ENCODE results near the gene CORO6. TPM values are rescaled to one million over a fixed set of nuclear protein-coding genes. Genes with fewer than 3 reads are reported as not detected.

Gene CORO6
- total and polyA plus RNA-seq, 2 of the 13 experiments (the other 11 are each of a cell fraction or from before 2014, with no cell fraction given) = 0.42 to 0.82 TPM

- no peak for TF ChIP-seq PRPF4 (IDR thresholded peaks at IDR 0.05; ENCODE audit: low read depth, low read length, poor library complexity, severe bottlenecking)
- no peak for TF ChIP-seq ZNF543 (CRISPR knock-in tag; IDR thresholded peaks at IDR 0.05)
- no peak for TF ChIP-seq TCF7L2 (IDR thresholded peaks at IDR 0.05; ENCODE audit: low read depth, low read length)
- peak; percentile 26; the same call in 1 of the 2 replicates for TF ChIP-seq FOXA3 (CRISPR knock-in tag; IDR thresholded peaks at IDR 0.05)
- TF ChIP-seq NFKB2 (CRISPR knock-in tag; IDR thresholded peaks at IDR 0.05; ENCODE audit: borderline replicate concordance) = no peak
- TF ChIP-seq ZNF343 (CRISPR knock-in tag; IDR thresholded peaks at IDR 0.05) = peak; percentile 68; the same call in 1 of the 2 replicates
- no peak for TF ChIP-seq CBFB (CRISPR knock-in tag; IDR thresholded peaks at IDR 0.05)
- TF ChIP-seq SOX6 (IDR thresholded peaks at IDR 0.05) = no peak
- peak; percentile 81 for TF ChIP-seq SOX6 (CRISPR knock-in tag; IDR thresholded peaks at IDR 0.05)
- TF ChIP-seq RARG (CRISPR knock-in tag; IDR thresholded peaks at IDR 0.05; ENCODE audit: low read depth) = no peak
- no peak for TF ChIP-seq ZNF224 (CRISPR knock-in tag; IDR thresholded peaks at IDR 0.05)
- TF ChIP-seq MEIS2 (CRISPR knock-in tag; IDR thresholded peaks at IDR 0.05) = no peak
- peak; percentile 81; the same call in 1 of the 2 replicates for TF ChIP-seq KDM3A (CRISPR knock-in tag; IDR thresholded peaks at IDR 0.05; ENCODE audit: low read depth)
- TF ChIP-seq ZNF768 (CRISPR knock-in tag; IDR thresholded peaks at IDR 0.05) = peak; percentile 44; the same call in 1 of the 2 replicates
- peak in 1 of 2 experiments; percentile 84; a peak in 2 of 4 replicates for TF ChIP-seq KLF16 (CRISPR knock-in tag; IDR thresholded peaks at IDR 0.05)
- TF ChIP-seq SP140L (CRISPR knock-in tag; IDR thresholded peaks at IDR 0.05; ENCODE audit: borderline replicate concordance) = no peak
- TF ChIP-seq, protein P1, sequence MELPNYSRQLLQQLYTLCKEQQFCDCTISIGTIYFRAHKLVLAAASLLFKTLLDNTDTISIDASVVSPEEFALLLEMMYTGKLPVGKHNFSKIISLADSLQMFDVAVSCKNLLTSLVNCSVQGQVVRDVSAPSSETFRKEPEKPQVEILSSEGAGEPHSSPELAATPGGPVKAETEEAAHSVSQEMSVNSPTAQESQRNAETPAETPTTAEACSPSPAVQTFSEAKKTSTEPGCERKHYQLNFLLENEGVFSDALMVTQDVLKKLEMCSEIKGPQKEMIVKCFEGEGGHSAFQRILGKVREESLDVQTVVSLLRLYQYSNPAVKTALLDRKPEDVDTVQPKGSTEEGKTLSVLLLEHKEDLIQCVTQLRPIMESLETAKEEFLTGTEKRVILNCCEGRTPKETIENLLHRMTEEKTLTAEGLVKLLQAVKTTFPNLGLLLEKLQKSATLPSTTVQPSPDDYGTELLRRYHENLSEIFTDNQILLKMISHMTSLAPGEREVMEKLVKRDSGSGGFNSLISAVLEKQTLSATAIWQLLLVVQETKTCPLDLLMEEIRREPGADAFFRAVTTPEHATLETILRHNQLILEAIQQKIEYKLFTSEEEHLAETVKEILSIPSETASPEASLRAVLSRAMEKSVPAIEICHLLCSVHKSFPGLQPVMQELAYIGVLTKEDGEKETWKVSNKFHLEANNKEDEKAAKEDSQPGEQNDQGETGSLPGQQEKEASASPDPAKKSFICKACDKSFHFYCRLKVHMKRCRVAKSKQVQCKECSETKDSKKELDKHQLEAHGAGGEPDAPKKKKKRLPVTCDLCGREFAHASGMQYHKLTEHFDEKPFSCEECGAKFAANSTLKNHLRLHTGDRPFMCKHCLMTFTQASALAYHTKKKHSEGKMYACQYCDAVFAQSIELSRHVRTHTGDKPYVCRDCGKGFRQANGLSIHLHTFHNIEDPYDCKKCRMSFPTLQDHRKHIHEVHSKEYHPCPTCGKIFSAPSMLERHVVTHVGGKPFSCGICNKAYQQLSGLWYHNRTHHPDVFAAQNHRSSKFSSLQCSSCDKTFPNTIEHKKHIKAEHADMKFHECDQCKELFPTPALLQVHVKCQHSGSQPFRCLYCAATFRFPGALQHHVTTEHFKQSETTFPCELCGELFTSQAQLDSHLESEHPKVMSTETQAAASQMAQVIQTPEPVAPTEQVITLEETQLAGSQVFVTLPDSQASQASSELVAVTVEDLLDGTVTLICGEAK (IDR thresholded peaks at IDR 0.05) = no peak
- TF ChIP-seq, protein P1 (CRISPR knock-in tag; IDR thresholded peaks at IDR 0.05) = no peak
- TF ChIP-seq PITX1 (CRISPR knock-in tag; IDR thresholded peaks at IDR 0.05) = peak; percentile 86
- TF ChIP-seq, protein P2, sequence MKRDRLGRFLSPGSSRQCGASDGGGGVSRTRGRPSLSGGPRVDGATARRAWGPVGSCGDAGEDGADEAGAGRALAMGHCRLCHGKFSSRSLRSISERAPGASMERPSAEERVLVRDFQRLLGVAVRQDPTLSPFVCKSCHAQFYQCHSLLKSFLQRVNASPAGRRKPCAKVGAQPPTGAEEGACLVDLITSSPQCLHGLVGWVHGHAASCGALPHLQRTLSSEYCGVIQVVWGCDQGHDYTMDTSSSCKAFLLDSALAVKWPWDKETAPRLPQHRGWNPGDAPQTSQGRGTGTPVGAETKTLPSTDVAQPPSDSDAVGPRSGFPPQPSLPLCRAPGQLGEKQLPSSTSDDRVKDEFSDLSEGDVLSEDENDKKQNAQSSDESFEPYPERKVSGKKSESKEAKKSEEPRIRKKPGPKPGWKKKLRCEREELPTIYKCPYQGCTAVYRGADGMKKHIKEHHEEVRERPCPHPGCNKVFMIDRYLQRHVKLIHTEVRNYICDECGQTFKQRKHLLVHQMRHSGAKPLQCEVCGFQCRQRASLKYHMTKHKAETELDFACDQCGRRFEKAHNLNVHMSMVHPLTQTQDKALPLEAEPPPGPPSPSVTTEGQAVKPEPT (CRISPR knock-in tag; IDR thresholded peaks at IDR 0.05; ENCODE audit: low read depth) = no peak; the same call in 1 of the 2 replicates
- TF ChIP-seq NBN (conservative IDR thresholded peaks at IDR 0.05) = no peak
Measured at GRCh38 chr17:29574732-29575510, 47.8 kb downstream of the CORO6 start (continued).
